Stimulated activated CD8-positive, alpha-beta memory T cell treated with anti-CD3 and anti-CD28 coated beads, Interleukin-12 subunit alpha, Interleukin-12 subunit beta, amount 100 ng/mL, for 24 hours (primary cell): ENCODE data around the gene ARHGAP22.

Experiments used
- DNase-seq: peaks from one replicate; pipeline ENCODE4 v3.0.0-alpha.2; 2020; ENCODE audit errors: extremely low read depth

The ARHGAP22 gene

DNA sequence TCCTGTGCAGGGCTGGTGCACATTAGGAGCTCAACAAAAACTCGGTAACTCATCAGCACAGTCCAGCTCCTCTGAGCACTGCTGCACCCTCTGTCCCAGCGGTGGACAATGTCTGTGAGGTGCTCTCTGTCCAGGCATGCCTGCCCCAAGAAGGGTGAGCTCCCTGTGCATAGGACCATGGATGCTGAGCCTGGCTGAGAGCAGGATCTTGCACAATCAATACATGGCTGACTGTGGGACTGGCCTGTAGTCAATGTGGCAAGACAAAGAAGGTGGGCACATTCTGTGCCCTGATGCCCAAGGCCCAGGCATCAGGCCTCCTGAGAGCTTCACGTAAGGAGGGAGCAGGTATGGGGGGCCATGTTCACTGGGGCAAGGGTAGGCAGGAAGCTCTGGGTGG is 17.1 kb downstream of the ARHGAP22 start:
- no peak for DNase-seq

DNA sequence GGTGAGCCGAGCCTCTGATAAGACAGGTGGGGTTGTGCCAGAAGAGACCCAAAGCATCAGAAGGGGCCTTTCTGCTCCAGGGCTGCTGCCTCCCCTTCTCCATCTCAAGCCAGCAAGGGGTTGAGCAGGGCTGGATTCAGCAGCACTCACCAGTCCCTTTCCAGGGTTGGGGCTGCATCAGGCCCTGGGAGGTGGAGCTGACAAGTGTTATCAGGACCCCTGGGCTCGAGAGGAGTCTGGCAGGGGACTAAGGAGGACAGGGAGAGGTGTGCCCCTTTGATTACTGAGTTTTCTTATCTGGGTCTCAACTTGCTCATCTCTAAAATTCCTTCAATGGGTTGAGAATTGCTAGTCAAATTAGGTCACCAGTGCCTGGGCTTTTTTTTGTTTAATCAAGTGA is 17.8 kb downstream of the ARHGAP22 start:
- no peak for DNase-seq

DNA sequence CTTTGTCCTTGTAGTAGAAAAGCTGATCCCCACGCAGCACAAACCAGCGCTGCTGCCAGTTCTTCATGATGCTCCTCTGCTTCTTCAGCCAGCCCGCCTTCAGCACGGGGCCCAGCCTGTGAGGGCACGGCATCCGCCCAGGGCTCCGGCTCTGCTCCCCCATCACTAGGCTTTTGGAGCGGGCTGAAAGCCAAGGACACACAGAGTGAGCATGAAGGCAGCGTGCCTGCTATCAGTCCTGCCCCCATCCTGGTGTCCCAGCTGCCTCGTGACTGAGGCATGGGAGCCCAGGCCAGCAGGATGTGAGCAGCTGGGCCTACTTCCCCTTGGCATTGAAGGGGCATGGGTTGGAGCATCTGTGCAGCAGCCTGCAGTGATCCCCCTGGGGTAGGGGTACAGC is 21.9 kb downstream of the ARHGAP22 start:
- no peak for DNase-seq

DNA sequence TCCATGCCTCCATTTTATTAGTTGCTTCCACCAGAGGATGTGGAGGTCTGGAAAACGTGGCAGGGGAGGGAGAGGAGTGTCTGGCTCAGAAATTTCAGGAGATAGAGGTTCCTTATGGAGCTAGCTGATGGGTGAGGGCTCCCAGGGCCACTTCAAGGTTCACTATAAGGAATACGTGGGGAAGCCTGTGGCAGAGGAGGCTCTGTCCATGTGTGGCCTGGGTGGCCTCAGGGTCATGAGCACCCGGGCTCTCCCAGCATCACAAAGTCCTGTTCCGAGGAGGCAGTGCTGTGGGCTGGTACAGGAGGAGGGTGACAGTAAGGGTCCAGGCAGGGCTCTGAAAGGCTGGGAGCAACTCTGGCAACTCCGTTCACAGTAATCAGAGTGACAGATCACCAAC is 24.6 kb downstream of the ARHGAP22 start:
- no peak for DNase-seq

DNA sequence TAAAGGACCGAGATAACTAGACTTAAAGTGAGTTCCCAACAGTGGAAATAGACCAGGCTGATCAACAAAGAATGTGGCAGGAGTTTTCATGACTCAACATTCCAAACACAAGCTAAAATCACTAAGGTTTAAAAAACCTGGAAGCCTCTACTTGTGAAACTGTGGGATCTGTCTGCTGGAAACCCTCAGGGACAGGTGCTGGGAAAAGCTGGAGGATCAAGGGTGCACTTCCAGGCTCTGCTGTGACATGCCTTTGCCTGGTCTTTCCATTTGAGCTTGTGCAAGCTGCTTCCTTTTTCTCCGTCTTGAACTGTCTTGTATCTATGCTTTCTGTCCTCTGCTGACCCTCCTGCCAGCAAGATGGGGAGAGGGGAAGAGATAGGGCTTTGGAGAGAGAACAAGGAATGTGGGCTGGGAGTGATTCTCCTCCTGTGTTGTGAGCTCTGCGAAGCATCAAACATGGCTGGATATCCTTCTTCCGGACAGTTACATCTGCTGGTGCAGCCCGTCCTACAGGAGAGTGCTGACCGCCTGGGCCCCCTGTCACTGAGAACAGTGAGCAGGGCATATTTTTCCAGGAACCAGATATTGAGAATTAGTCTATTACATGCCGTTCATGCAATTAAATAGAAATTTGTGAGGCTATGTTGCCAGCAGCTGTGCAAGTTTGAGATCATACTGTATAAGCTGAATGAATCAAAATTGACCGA is 25.5 kb downstream of the ARHGAP22 start:
- no peak for DNase-seq

DNA sequence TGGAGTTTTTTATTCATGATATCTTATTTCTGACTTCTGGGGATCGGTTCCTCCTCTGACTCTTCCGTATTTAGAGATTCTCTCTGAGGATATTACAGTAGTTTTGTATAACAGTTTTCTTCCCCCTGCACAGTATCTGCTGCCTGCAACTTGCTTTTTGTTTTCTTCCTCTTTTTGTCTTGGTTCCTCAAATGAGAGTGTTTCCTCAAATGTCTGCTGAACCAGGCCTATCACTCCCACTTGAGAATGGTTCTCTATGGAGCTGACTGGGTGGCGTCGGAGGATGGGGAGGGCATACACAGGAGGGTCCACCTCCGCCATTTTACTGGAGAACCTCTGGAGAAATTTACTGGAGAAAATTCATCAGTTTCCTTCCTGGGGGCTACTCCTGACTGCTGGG is 27.7 kb downstream of the ARHGAP22 start:
- no peak for DNase-seq

DNA sequence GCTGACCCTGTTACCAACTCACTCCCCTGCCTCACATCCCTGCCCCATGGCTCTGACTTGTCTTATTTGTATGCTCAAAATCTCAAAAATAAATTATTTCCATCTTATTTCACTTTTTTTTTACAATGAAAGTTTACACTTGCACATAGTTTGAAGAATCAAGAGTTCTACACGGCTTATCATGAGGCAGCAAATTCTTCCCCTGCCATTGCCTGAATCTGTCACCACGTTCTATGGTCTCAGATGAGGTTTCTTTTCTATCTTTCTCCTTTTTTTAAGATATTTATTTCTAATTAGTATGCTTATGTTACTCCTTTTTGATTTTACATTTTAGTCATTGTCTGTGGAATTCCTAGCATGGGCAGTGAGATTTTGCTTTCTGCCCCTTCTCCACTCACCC is 28.4 kb downstream of the ARHGAP22 start:
- DNase-seq = no peak

DNA sequence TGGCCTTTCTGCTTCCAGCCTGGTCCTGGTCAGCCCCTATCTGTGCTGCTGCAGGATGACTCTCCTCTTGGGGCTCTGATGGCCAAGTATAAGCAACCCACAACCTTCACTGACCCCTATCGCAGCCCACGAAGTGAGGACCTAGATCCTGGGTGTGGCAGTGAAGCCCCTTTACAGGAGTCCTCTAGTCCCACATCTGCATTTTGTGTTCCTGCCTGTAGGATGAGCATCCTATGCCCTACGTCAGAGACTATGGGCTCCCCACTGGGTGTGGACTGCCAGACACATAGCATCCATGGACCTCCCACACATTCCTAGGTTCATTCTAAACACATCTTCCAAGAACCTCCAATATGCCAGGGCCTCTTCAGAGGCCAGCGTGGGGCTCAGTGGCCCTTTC is 29.0 kb downstream of the ARHGAP22 start:
- DNase-seq = no peak

DNA sequence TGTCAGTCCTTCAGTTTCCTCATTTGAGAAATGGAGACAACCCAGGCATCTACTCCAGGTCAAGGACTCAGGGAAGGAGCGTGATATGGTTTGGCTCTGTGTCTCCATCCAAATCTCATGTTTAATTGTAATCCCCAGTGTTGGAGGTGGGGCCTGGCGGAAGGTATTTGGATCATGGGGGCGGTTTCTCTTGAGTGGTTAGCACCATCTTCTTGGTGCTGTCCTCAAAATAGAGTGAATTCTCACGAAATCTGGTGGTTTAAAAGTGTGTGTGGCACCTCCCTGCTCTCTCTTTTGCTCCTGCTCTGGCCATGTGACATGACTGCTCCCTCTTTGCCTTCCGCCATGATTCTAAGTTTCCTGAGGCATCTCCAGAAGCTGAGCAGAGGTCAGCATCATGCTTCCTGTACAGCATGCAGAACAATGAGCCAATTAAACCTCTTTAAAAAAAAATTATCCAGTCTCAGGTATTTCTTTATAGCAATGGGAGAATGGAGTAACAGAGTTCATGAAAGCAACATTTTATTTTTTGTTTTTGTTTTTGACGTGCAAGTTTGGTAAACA is 30.0 kb downstream of the ARHGAP22 start:
- no peak for DNase-seq

DNA sequence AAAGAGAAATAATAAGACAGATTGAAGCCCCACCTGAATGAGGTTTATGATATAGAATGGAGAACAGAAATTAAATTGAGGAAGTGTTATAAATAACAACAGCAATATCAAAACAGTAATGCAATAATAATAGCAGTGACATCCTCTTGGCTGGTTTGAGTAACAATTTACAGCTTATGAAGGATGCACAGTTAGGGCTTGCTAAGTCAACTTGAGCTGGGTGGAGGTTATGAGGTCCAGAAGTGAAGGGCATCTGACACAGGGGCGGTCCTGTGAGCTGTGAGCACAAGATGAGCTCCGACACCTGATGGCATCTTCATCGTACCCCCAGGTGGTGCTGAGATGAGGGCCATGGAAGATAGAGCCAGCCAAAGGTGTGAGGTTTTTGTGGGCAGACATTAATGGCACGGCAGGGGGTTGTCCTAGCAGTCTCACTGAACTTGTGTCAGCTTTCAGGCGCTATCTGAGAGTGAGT is 30.5 kb downstream of the ARHGAP22 start:
- no peak for DNase-seq

DNA sequence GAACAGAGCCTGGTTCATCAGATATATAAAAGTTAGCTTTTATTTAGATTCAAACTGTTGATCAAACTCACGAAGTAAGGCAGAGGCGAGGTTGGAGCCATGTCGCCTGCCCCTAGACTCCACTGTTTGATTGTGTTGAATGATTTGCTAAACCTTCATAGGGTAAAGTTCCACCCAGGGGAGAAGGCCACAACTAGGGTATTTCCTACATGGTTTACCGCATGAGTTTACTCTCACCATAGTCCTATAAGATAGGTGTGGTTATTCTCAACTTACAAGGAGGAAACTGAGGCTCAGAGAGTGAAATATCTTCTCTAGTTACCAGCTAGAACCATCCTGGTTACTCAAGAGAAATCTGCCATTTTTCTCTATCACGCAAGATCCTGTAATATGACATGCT is 31.8 kb downstream of the ARHGAP22 start:
- no peak for DNase-seq

DNA sequence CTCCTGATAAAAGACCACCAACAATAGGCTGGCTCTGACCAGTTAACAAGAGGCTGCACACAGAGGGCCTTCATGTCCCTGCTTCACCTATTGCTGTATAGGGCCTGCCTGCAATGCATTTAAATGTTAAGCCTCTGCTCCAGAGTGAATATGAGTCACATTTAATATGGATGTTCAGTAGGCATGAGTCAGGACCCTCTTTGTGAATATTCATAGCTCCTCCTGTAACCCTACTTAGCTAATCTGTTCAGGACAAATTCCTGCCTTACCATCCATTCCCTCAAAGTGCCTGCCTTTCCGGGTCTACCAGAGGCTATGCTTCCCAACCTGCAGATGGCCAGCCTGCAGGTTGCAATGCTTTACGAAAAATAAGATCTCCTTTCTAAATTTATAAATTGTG is 32.5 kb downstream of the ARHGAP22 start:
- DNase-seq = no peak

DNA sequence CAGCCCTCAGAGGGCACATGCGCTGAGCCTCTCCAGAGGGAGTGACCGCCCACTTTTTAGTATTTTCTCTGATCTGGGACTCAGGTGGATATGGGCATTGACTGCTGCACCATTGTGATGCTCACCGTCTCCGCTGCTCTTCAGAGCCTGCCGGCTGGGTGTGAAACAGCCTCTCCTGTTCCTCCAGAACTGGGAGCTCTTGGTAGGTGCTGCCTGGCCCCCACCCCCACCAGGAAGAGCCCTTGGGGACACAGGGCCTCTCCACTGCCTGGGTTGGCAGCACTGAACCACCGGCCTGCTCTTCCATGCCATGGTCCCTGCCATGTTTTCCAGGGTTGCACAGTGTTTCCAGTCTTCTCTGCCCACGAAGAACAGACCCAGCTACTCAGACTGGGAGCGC is 36.3 kb downstream of the ARHGAP22 start:
- no peak for DNase-seq

DNA sequence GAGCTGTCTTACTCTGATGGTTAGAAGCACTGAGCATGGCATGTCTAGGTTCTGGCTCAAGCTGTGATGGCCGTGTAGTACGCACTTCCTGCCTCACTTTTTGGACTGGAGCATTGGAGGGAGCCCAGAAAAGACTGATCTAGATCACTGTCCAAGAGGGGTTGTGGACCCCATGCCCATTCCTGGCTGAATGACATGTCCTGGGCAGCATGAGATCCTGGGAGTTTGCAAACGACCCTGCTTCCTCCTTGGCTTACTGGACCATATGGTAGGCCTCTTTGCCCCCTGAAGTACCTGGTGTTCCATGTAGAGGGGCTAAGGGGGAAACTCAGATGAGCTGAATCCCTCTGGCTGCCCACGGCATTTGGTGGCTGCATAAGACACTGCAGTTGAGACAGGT is 36.7 kb downstream of the ARHGAP22 start:
- DNase-seq = no peak

DNA sequence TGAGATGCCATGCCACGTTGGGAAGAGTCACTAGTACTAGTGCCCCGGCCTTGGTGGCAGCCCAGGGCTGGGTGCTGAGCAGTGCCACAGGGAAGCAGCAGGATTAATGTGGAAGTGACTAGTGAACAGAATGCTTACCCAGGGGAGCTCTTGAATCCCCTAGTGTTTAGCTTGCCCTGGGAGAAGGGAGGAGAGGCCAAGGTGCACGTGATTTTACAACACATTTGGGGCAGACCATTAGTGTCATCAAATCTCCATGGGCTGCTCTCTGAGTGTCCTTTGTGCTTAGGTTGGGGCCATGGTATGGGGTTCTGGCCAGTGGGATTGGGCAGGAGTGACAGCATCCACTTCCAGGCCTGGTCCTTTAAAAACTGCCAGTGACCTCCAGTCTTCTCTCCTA is 37.5 kb downstream of the ARHGAP22 start:
- no peak for DNase-seq

DNA sequence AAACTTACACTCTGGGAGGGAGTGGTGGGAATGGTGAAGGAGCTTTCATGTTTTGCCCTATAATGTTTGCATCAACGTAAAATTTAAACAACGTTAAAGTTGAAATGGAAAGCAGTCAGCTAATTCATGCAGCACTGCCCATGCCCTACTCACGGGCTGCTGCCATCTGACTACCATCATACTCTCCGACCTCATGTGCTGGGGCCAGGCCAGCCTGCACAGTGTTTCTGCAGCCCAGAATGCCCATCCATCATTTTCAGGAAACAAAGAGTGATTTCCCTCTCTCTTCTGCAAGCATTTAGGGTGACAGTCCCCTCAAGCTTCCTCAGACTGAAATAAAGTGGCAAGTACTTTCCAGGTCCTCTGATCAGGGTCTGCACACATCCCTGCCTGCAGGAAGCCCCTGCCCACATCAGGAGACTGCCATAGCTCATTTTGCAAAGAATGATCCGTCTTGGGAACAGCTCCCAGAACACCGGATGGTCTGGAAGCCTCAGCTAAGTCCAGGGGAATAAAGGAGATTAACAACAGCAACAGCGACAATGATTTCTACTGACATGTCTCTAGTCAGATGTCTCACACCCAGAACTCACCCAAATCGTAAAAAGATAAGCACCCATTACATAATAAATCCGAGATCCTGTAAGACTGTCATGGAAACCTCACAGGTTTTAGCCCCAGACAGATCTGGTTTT is 40.3 kb downstream of the ARHGAP22 start:
- DNase-seq = no peak

DNA sequence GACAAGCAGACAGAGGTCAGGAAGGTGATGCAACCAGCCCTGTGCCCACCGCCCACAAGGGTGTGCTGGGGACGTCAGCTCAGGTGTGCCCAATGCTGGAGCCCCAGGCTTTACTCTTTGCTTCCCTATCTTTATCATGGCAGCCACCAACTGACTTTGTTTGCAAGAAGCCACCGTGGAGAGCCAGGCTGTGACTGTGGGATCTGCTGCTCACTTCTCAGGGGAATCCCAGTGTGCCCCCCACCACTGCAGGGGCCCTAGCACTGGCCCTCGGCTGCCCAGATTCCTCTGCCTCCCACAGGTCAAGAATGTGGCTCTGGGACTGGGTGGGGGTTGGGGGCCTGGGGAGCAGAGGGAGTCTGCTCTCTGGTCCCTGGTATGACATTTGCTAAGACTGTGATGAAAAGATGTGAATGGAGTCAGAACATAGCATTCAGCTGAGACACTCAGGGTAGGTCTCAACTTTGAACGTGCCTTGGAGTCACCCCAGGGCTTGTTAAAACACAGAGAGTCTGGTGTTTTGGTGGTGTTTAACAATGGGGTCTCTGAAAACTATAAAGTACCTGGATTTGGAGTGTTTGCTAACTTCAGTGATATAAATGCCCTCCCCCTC is 47.3 kb downstream of the ARHGAP22 start:
- DNase-seq = no peak

DNA sequence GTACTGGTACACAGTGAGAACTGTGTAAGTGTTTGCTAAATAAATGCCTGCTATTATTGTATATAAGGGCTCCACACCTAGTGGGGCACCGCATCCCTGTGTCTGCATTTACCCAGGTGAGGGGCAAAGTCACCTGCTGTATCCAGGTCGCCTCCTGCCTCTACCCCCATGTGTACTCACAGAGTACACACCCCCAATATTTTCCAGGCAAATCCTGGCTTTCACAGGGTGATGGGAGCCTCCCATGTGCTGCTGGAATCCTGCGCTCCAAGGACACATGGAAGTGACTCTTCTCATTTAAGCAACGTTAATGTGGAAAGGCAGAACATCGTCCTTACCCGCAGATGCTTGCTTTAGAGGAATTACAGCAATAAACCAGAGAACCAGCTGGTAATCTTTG is 48.2 kb downstream of the ARHGAP22 start:
- DNase-seq = no peak

DNA sequence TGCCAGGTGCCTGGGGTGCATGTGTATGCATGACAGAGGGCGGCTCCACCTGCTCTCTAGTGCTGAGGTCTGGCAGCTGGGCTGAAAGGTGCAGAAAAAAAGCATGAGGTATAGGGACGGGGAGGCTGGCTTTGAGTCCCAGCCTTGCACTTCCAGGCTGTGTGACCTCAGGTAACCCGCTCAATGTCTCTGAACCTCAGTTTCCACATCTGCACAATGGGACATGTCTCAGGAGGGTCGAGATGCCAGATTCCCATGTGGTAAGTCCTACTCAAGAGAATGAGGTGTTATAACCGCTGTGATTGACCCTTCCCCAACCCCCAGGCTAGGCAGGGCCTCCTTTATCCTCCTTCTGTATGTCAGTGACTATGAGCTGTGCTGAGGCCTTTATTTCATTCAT is 48.8 kb downstream of the ARHGAP22 start:
- no peak for DNase-seq

DNA sequence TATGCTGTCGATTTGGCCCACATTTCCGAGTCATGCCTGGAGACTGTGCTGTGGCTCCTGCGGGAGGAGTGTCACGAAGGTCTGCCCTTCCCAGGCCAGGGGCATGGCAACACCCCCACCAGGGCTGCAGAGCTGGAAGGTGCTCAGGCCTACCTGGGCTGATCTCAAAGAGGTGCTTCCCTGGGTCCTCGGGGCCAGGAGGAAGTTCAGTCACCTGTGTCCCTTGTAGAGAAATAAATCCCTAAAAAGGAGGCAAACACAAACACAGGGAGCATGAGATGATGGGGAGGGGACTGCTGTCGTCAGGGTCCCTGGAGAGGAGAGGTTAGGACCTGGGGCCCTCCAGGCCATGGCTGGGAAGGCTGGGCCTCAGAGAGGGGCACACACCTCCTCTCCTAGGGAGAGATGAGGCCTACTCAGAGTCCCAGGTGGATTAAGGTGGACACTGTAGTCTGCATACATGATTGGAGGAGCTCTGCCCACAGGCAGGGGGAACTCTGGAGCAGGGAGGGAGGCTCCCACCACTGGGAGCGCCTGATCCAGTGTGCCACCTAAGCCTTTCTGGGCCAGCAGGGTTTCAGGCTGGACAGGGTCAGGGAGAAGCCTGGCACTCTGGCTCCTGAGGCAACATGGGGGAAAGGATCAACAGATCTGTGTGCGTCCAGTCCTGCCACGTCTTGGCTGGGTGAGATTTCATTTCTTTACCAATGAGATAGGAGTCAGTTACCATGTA is 49.4 kb downstream of the ARHGAP22 start:
- no peak for DNase-seq

DNA sequence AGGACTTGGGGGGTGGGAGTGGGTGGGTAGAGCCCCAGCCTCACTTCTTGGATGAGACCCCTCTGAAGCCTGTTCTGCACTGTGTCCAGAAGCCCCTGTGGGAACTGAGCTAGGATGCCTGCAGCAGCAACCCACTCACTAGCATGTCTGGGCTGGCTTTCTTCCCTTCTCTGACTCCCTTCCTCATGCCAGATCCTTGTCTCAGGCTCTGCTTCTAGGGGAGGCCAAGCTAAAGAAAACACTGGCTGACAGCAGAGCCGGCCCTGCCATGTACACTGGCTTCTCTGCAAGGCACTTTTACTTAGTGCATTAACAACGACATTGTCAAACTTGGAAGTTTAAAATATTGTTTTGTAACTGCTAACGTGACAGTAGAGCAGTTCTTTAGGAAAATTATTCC is 50.2 kb downstream of the ARHGAP22 start:
- no peak for DNase-seq

DNA sequence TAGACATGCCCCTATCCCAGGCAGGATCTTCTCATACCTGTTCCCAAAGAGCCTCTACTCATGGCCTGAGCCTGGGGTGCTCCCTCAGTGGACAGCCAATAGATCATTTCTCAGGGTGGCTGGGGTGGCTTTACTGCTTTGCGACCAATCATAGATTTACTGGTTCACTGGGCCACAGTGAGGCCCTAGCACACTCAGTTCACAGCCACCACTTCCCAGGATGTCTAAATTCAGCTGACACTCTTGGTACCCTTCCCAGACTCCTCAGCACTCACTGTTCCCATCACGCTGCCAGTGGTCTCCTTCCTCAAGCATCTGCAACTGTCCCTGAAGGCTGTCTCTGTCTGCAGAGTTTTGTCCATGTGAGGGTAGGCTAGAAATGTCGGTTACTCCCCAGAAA is 50.6 kb downstream of the ARHGAP22 start:
- DNase-seq = no peak
